DOHH2 (cell line): ENCODE measurements around the gene AURKB.

Source experiments
- H3F3A ChIP-seq: fragments of 200-600 bp; sonication (generic), shearing (Covaris generic); 2 replicates; pipeline ENCODE4 v1.6.0; 2016; ENCODE audit warnings: antibody characterized with exemption, mild to moderate bottlenecking; ENCODE audit not compliant: control insufficient read depth, insufficient read depth
- H3K27ac ChIP-seq: fragments of 200-600 bp; sonication (generic); 2 replicates; pipeline ENCODE4 v1.5.1; 2014; ENCODE audit warnings: low read depth, mild to moderate bottlenecking, low read length, moderate library complexity
- H3K27me3 ChIP-seq: fragments of 200-600 bp; sonication (generic); 2 replicates; pipeline ENCODE4 v1.6.1; 2014; ENCODE audit warnings: mild to moderate bottlenecking, low read length, mixed read lengths; ENCODE audit not compliant: control insufficient read depth
- H3K36me3 ChIP-seq: fragments of 200-600 bp; sonication (generic); 2 replicates; pipeline ENCODE4 v1.6.1; 2014; ENCODE audit warnings: mild to moderate bottlenecking, low read length, moderate library complexity, mixed read lengths; ENCODE audit not compliant: control insufficient read depth
- H3K4me1 ChIP-seq: fragments of 200-600 bp; sonication (generic); 2 replicates; pipeline ENCODE4 v1.6.1; 2014; ENCODE audit warnings: mild to moderate bottlenecking, low read length, mixed read lengths; ENCODE audit not compliant: control insufficient read depth
- H3K4me2 ChIP-seq: fragments of 200-600 bp; sonication (generic); 2 replicates; pipeline ENCODE4 v1.6.0; 2014; ENCODE audit warnings: mild to moderate bottlenecking, low read length, moderate library complexity
- H3K4me3 ChIP-seq: fragments of 200-600 bp; sonication (generic); 2 replicates; pipeline ENCODE4 v1.5.1; 2014; ENCODE audit warnings: mild to moderate bottlenecking, low read length, mixed read lengths
- H3K79me2 ChIP-seq: fragments of 200-600 bp; sonication (generic); 2 replicates; pipeline ENCODE4 v1.6.1; 2014; ENCODE audit warnings: mild to moderate bottlenecking, low read length, mixed read lengths; ENCODE audit not compliant: control insufficient read depth
- H3K9me2 ChIP-seq: fragments of 200-600 bp; sonication (generic); replicated peaks from 2 replicates; pipeline ENCODE4 v1.6.1; 2014; ENCODE audit warnings: mild to moderate bottlenecking, low read length, mixed read lengths; ENCODE audit not compliant: control insufficient read depth
- H3K9me3 ChIP-seq: fragments of 200-600 bp; sonication (generic); 2 replicates; pipeline ENCODE4 v1.6.1; 2014; ENCODE audit warnings: antibody characterized with exemption, low read length, mixed read lengths; ENCODE audit not compliant: control insufficient read depth, insufficient read depth
- H4K20me1 ChIP-seq: fragments of 200-600 bp; sonication (generic); 2 replicates; pipeline ENCODE4 v1.6.0; 2014; ENCODE audit warnings: low read depth, mild to moderate bottlenecking, antibody characterized with exemption, low read length, moderate library complexity; ENCODE audit not compliant: control insufficient read depth, insufficient read depth
- EZH2phosphoT487 ChIP-seq: fragments of 200-600 bp; sonication (generic); IDR thresholded peaks from 2 replicates; pipeline ENCODE4 v1.6.1; 2017; ENCODE audit warnings: borderline replicate concordance, mild to moderate bottlenecking, antibody characterized with exemption, low read length, moderate library complexity, mixed read lengths
- TF ChIP-seq, protein P1 (sequence below): fragments of 200-600 bp; sonication (generic); IDR thresholded peaks from one replicate; pipeline ENCODE4 v1.5.1; 2014; ENCODE audit warnings: antibody characterized with exemption, mild to moderate bottlenecking, low read depth, low read length; ENCODE audit not compliant: poor library complexity, severe bottlenecking

AURKB gene

DNA sequence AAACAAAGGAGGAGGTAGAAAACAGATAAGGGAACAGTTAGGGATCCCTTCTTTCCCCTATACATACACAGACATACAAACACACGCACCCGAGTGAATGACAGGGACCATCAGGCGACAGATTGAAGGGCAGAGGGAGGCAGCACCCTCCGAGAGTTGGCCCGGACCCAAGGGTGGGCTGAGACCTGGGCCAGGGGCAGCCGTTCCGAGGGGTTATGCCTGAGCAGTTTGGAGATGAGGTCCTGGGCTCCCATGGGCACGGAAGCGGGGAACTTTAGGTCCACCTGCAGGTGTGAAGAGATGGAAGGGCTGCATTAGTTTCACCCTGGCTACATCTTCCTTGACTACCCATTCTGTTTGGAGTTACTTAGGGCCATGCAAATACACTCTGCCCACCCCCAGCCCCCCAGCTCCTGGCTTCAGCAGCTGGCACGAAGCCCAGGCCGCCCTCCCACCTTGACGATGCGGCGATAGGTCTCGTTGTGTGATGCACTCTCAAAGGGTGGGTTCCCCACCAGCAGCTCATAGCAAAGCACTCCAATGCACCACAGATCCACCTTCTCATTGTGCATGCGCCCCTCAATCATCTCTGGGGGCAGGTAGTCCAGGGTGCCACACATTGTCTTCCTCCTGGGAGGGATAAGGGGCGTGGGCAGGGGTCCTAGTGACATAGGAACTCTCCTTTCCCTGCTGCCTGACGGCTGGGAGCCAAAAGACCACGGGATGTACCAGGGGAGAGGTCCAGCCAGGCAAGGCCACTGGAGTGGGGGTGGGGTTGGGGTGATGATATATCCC lies 5.4 kb downstream of the AURKB start:
- H3K4me1 ChIP-seq, result peaks cover 21% of the 10 kb centered on the region
- H3K79me2 ChIP-seq, result peaks cover 35% of the 10 kb centered on the region
- no peaks in the 10 kb centered on the region for H3K27me3 ChIP-seq
- H3K4me2 ChIP-seq, result no peak overlapping the region
- peaks cover 11% of the 10 kb centered on the region for H4K20me1 ChIP-seq
- TF ChIP-seq EZH2phosphoT487, result no peak
- TF ChIP-seq, protein P1, sequence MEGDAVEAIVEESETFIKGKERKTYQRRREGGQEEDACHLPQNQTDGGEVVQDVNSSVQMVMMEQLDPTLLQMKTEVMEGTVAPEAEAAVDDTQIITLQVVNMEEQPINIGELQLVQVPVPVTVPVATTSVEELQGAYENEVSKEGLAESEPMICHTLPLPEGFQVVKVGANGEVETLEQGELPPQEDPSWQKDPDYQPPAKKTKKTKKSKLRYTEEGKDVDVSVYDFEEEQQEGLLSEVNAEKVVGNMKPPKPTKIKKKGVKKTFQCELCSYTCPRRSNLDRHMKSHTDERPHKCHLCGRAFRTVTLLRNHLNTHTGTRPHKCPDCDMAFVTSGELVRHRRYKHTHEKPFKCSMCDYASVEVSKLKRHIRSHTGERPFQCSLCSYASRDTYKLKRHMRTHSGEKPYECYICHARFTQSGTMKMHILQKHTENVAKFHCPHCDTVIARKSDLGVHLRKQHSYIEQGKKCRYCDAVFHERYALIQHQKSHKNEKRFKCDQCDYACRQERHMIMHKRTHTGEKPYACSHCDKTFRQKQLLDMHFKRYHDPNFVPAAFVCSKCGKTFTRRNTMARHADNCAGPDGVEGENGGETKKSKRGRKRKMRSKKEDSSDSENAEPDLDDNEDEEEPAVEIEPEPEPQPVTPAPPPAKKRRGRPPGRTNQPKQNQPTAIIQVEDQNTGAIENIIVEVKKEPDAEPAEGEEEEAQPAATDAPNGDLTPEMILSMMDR, result no peak
- no peak overlapping the region for H3K27ac ChIP-seq
- peaks cover 29% of the 10 kb centered on the region for H3F3A ChIP-seq
- no peak overlapping the region for H3K4me3 ChIP-seq
- no peaks in the 10 kb centered on the region for H3K9me3 ChIP-seq
- H3K36me3 ChIP-seq, result peaks cover 71% of the 10 kb centered on the region
- H3K9me2 ChIP-seq, result no peaks in the 10 kb centered on the region

DNA sequence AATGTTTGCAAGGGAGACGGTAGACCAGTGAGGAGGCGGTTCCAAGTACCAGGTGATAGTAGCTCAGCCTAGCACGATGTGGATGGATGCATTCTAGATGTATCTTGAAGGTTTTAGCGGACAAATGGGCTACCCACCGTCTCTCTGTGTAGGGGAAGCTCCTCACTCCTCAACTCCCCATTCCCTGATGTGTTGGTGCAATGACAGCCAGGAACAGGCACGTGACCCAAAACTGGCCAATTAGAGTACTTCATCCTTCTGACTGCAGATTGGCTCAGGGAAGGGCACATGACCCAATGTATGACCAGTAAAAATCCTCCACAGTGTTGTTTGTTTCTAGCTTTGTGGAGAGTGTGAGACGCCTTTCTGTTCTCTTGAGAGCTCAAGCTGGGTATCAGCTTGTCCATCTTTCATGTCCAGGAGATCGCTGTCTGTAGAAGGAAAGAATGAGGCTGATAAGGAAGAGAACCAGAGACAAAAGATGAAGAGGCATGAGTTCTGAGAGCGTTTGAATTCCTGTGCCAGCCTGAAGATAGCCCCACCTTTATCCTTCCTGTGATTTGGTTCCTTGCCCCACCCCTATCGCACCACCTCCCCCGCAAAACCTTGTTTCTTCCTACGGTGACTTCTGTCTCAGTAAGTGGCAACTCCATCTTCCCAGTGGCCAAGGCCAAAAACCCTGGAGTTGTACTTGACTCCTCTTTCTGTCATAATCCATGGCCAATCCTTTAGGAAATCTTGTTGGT lies 18.1 kb downstream of the AURKB start:
- 0 out of 2 replicates have a peak, but pooled peaks cover 6% of the 10 kb centered on the region for H4K20me1 ChIP-seq
- no peak for TF ChIP-seq EZH2phosphoT487
- TF ChIP-seq, protein P1, result no peak
- H3K4me3 ChIP-seq, result peak overlapping the region; percentile 69
- H3K36me3 ChIP-seq, result no peaks in the 10 kb centered on the region
- no peaks in the 10 kb centered on the region for H3K27me3 ChIP-seq
- H3K9me2 ChIP-seq, result no peaks in the 10 kb centered on the region
- peaks cover 50% of the 10 kb centered on the region for H3K4me1 ChIP-seq
- H3K9me3 ChIP-seq, result no peaks in the 10 kb centered on the region
- H3K4me2 ChIP-seq, result peak overlapping the region; percentile 79
- peak overlapping the region; percentile 35; the same call in 1 of the 2 replicates for H3K27ac ChIP-seq
- H3K79me2 ChIP-seq, result peaks cover 21% of the 10 kb centered on the region
- H3F3A ChIP-seq, result peaks cover 17% of the 10 kb centered on the region

DNA sequence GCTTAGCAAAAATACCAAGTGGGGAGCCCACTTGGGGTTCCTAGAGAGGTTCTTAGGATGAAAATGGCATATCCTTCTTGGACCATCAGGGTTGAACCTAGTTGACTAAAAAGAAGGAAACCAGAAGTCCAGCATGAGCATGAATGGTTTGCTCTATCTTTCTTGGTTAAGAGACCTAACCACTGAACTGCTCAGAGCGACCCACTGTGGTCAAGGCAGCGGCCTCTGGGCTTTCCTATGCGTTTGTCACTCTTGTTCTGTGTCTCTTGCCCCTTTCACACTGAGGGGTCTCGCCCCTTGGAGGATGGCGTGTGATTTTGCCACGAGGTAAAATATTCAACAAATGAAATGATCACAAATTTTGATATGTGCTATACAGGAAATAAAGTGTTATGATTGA lies 19.9 kb downstream of the AURKB start:
- TF ChIP-seq, protein P1, result no peak
- no peak for TF ChIP-seq EZH2phosphoT487
- Histone ChIP-seq H3K27me3 (no peaks in the 10 kb centered on the region), H3K27ac (peak overlapping the region; percentile 42), H3K4me2 (peak overlapping the region; percentile 76), H4K20me1 (0 out of 2 replicates have a peak, but pooled peaks cover 6% of the 10 kb centered on the region), H3K9me2 (no peaks in the 10 kb centered on the region), H3K36me3 (no peaks in the 10 kb centered on the region; the same call in 1 of the 2 replicates), H3K79me2 (peaks cover 21% of the 10 kb centered on the region), H3F3A (peaks cover 26% of the 10 kb centered on the region), H3K9me3 (no peaks in the 10 kb centered on the region), H3K4me1 (peaks cover 46% of the 10 kb centered on the region), H3K4me3 (peak overlapping the region; percentile 95)
